ENCODE data around the gene ZNF467.

Gene ZNF467

GRCh38 chr7:149753375-149754233 is 19.8 kb downstream of the ZNF467 start:
- Histone ChIP-seq H3K27ac (ENCODE audit: low read depth, low read length) (no peak overlapping the region), H3K9ac (ENCODE audit: low read length) (no peak overlapping the region), H3K4me1 (ENCODE audit: control insufficient read depth, insufficient read depth, low read length) (no peaks in the 10 kb centered on the region), H3K36me3 (ENCODE audit: control insufficient read depth, insufficient read depth, low read length) (no peaks in the 10 kb centered on the region), H3K4me3 (ENCODE audit: low read depth, low read length) (no peak overlapping the region), H3K9me3 (ENCODE audit: control insufficient read depth, insufficient read depth, low read depth, low read length) (peaks cover 6% of the 10 kb centered on the region; the same call in 1 of the 2 replicates), H3K27me3 (ENCODE audit: control insufficient read depth, insufficient read depth, low read length) (peaks cover 21% of the 10 kb centered on the region; the same call in 1 of the 2 replicates)

DNA sequence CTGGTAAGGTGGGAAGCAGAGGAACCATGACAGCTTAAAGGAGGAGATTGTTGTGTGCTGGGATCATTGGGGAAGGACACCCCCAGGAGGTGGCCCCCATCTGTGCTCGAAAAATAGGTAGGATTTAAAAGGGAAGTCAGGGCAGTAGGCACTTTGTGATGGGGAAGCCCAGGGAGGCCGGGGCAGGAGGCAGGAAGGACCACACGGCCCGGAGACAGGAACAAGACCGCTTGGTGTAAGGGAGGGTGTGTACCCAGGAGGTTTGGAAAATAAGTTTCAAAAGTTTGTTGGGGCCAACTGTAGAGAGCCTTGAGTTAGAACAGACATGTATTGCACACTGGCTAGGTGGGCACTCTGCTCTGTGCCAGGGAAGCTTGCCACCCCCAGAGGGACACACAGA is 20.7 kb downstream of the ZNF467 start:
- Histone ChIP-seq H3K4me3 (ENCODE audit: low read depth, low read length) (no peak overlapping the region), H3K27me3 (ENCODE audit: control insufficient read depth, insufficient read depth, low read length) (peaks cover 21% of the 10 kb centered on the region; the same call in 1 of the 2 replicates), H3K9ac (ENCODE audit: low read length) (no peak overlapping the region), H3K27ac (ENCODE audit: low read depth, low read length) (no peak overlapping the region), H3K36me3 (ENCODE audit: control insufficient read depth, insufficient read depth, low read length) (no peaks in the 10 kb centered on the region), H3K4me1 (ENCODE audit: control insufficient read depth, insufficient read depth, low read length) (0 out of 2 replicates have a peak, but pooled peaks cover 2% of the 10 kb centered on the region), H3K9me3 (ENCODE audit: control insufficient read depth, insufficient read depth, low read depth, low read length) (peaks cover 6% of the 10 kb centered on the region; the same call in 1 of the 2 replicates)

DNA sequence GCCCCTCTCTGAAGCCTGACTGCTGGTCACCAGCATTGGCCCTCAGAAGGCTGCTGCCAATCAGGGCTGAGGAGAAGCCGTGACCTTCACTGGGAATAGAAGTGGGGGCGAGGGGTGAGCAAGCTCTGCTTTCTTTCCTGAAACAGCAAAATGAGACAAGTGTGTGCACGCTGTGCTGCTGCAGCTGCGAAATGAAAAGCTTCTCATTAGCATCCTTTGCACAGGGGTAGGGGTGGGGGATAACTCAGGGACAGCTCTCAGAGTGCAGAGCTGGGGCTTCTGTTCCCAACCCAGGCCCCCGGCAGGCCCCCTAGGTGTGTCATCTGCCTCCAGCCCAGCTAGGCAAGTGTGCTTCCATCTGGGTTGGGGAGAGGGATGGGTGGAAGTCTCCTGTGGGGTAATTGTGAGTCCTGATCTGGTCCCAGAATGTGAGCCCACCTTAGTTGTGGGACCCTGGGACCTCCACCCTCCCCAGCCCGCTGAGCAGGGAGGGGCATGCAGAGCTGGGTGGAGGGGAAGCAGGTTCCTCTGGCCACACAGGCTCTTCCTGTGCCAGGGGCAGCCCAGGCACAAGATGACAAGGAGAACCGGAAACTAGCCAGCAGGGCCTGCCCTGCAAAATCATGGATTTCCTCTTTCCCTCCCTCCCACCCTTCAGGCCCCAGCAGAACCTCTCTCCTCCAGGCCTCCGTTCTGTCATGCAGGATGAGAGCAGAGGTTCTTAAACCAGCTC is 22.2 kb downstream of the ZNF467 start:
- Histone ChIP-seq H3K9me3 (ENCODE audit: control insufficient read depth, insufficient read depth, low read depth, low read length) (peaks cover 6% of the 10 kb centered on the region; the same call in 1 of the 2 replicates), H3K27ac (ENCODE audit: low read depth, low read length) (no peak overlapping the region), H3K36me3 (ENCODE audit: control insufficient read depth, insufficient read depth, low read length) (no peaks in the 10 kb centered on the region)

GRCh38 chr7:149750122-149750845 is 23.1 kb downstream of the ZNF467 start:
- peaks cover 11% of the 10 kb centered on the region; the same call in 1 of the 2 replicates for H3K27me3 ChIP-seq (ENCODE audit: control insufficient read depth, insufficient read depth, low read length)
- no peaks in the 10 kb centered on the region for H3K36me3 ChIP-seq (ENCODE audit: control insufficient read depth, insufficient read depth, low read length)
- no peak overlapping the region for H3K27ac ChIP-seq (ENCODE audit: low read depth, low read length)
- no peak overlapping the region for H3K4me3 ChIP-seq (ENCODE audit: low read depth, low read length)
- no peak overlapping the region for H3K9ac ChIP-seq (ENCODE audit: low read length)
- peaks cover 6% of the 10 kb centered on the region; the same call in 1 of the 2 replicates for H3K9me3 ChIP-seq (ENCODE audit: control insufficient read depth, insufficient read depth, low read depth, low read length)
- H3K4me1 ChIP-seq (ENCODE audit: control insufficient read depth, insufficient read depth, low read length), result 0 out of 2 replicates have a peak, but pooled peaks cover 2% of the 10 kb centered on the region

More for the DNA sequence above, 22.2 kb downstream of the ZNF467 start:
- no peak overlapping the region for H3K9ac ChIP-seq (ENCODE audit: low read length)
- H3K27me3 ChIP-seq (ENCODE audit: control insufficient read depth, insufficient read depth, low read length), result peaks cover 13% of the 10 kb centered on the region; the same call in 1 of the 2 replicates
- 0 out of 2 replicates have a peak, but pooled peaks cover 2% of the 10 kb centered on the region for H3K4me1 ChIP-seq (ENCODE audit: control insufficient read depth, insufficient read depth, low read length)
- H3K4me3 ChIP-seq (ENCODE audit: low read depth, low read length), result no peak overlapping the region

GRCh38 chr7:149748076-149748874 is 25.1 kb downstream of the ZNF467 start:
- H3K9me3 ChIP-seq (ENCODE audit: control insufficient read depth, insufficient read depth, low read depth, low read length), result peaks cover 6% of the 10 kb centered on the region; the same call in 1 of the 2 replicates
- H3K9ac ChIP-seq (ENCODE audit: low read length), result no peak overlapping the region
- H3K4me3 ChIP-seq (ENCODE audit: low read depth, low read length), result no peak overlapping the region
- no peak overlapping the region for H3K27ac ChIP-seq (ENCODE audit: low read depth, low read length)
- no peaks in the 10 kb centered on the region for H3K36me3 ChIP-seq (ENCODE audit: control insufficient read depth, insufficient read depth, low read length)
- peaks cover 5% of the 10 kb centered on the region; the same call in 1 of the 2 replicates for H3K27me3 ChIP-seq (ENCODE audit: control insufficient read depth, insufficient read depth, low read length)
- H3K4me1 ChIP-seq (ENCODE audit: control insufficient read depth, insufficient read depth, low read length), result 0 out of 2 replicates have a peak, but pooled peaks cover 2% of the 10 kb centered on the region

GRCh38 chr7:149743476-149744255 is 29.7 kb downstream of the ZNF467 start:
- Histone ChIP-seq H3K4me3 (ENCODE audit: low read depth, low read length) (no peak overlapping the region), H3K9ac (ENCODE audit: low read length) (no peak overlapping the region), H3K4me1 (ENCODE audit: control insufficient read depth, insufficient read depth, low read length) (peaks cover 5% of the 10 kb centered on the region; the same call in 1 of the 2 replicates), H3K27ac (ENCODE audit: low read depth, low read length) (no peak overlapping the region), H3K27me3 (ENCODE audit: control insufficient read depth, insufficient read depth, low read length) (peaks cover 5% of the 10 kb centered on the region; the same call in 1 of the 2 replicates), H3K9me3 (ENCODE audit: control insufficient read depth, insufficient read depth, low read depth, low read length) (0 out of 2 replicates have a peak, but pooled peaks cover 2% of the 10 kb centered on the region), H3K36me3 (ENCODE audit: control insufficient read depth, insufficient read depth, low read length) (no peaks in the 10 kb centered on the region)

- Histone ChIP-seq H3K9ac (ENCODE audit: low read length) (no peak overlapping the region), H3K27me3 (ENCODE audit: control insufficient read depth, insufficient read depth, low read length) (peaks cover 5% of the 10 kb centered on the region; the same call in 1 of the 2 replicates), H3K36me3 (ENCODE audit: control insufficient read depth, insufficient read depth, low read length) (no peaks in the 10 kb centered on the region), H3K4me1 (ENCODE audit: control insufficient read depth, insufficient read depth, low read length) (peaks cover 3% of the 10 kb centered on the region; the same call in 1 of the 2 replicates), H3K27ac (ENCODE audit: low read depth, low read length) (no peak overlapping the region), H3K4me3 (ENCODE audit: low read depth, low read length) (peak overlapping the region; percentile 61), H3K9me3 (ENCODE audit: control insufficient read depth, insufficient read depth, low read depth, low read length) (0 out of 2 replicates have a peak, but pooled peaks cover 2% of the 10 kb centered on the region)
Observed at GRCh38 chr7:149742075-149742701, 31.2 kb downstream of the ZNF467 start.

DNA sequence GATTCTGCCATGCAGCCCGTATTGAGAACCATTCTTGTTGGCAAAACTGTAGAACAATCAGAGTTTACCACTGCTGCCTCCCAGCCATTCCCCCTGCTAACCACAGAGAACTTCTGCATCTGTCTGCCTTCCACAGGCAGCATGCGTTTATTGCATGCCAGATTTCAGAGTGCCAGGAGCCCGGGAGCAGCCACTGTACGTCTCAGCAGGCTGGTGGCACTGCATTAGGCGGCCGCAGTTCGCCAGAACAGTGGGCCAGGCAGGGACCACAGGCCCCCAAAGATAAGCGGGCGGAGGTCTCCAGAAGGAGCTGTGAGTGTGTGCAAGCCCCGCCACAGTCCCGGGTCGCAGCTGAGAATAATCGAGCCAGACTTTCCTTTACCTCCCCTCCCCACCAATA is 31.8 kb downstream of the ZNF467 start:
- 0 out of 2 replicates have a peak, but pooled peaks cover 2% of the 10 kb centered on the region for H3K9me3 ChIP-seq (ENCODE audit: control insufficient read depth, insufficient read depth, low read depth, low read length)
- no peaks in the 10 kb centered on the region for H3K36me3 ChIP-seq (ENCODE audit: control insufficient read depth, insufficient read depth, low read length)
- H3K27me3 ChIP-seq (ENCODE audit: control insufficient read depth, insufficient read depth, low read length), result peaks cover 5% of the 10 kb centered on the region; the same call in 1 of the 2 replicates
- no peak overlapping the region for H3K4me3 ChIP-seq (ENCODE audit: low read depth, low read length)
- H3K4me1 ChIP-seq (ENCODE audit: control insufficient read depth, insufficient read depth, low read length), result peaks cover 3% of the 10 kb centered on the region; the same call in 1 of the 2 replicates
- no peak overlapping the region for H3K27ac ChIP-seq (ENCODE audit: low read depth, low read length)
- H3K9ac ChIP-seq (ENCODE audit: low read length), result no peak overlapping the region
